Neutrophil (primary cell): ENCODE results near the gene WDR64.
"Not testable (repeated sequence)": the region's sequence is repeated elsewhere in the genome, so short reads cannot be mapped to it uniquely, and the experiment has no call there.

Source experiments
- H3K27ac ChIP-seq: fragments of 200-600 bp; sonication (generic); 2 replicates; pipeline ENCODE4 v1.5.1; 2016; ENCODE audit warnings: mild to moderate bottlenecking, moderate library complexity
- H3K27me3 ChIP-seq: fragments of 200-600 bp; sonication (generic); 2 replicates; pipeline ENCODE4 v1.6.0; 2016; ENCODE audit warnings: mild to moderate bottlenecking
- H3K36me3 ChIP-seq: fragments of 200-600 bp; sonication (generic); 2 replicates; pipeline ENCODE4 v1.5.1; 2017
- H3K4me1 ChIP-seq, 2 experiments: fragments of 200-600 bp in 1 of 2; sonication (generic) in 1 of 2; 1 replicate in 1 of 2; 2 replicates in 1 of 2; pipeline versions ENCODE4 v1.5.1 to v1.6.1; 2013 to 2016; ENCODE audit warnings: low read depth in 1 of 2, low read length in 1 of 2, mild to moderate bottlenecking in 1 of 2, moderate library complexity in 1 of 2; ENCODE audit not compliant: control insufficient read depth in 1 of 2, insufficient read depth in 1 of 2
- H3K4me3 ChIP-seq, 2 experiments: fragments of 200-600 bp in 1 of 2; sonication (generic) in 1 of 2; 1 replicate in 1 of 2; 2 replicates in 1 of 2; pipeline ENCODE4 v1.5.1; 2013 to 2016; ENCODE audit warnings: low read depth in 1 of 2, low read length in 1 of 2, mild to moderate bottlenecking in 1 of 2, moderate library complexity in 1 of 2
- H3K9me3 ChIP-seq: fragments of 200-600 bp; sonication (generic); 2 replicates; pipeline ENCODE4 v1.5.1; 2016
- TF ChIP-seq, protein P1 (sequence below): fragments of 200-600 bp; sonication (generic); IDR thresholded peaks from 2 replicates; pipeline ENCODE4 v1.5.1; 2016; ENCODE audit warnings: antibody characterized with exemption

WDR64 gene

DNA sequence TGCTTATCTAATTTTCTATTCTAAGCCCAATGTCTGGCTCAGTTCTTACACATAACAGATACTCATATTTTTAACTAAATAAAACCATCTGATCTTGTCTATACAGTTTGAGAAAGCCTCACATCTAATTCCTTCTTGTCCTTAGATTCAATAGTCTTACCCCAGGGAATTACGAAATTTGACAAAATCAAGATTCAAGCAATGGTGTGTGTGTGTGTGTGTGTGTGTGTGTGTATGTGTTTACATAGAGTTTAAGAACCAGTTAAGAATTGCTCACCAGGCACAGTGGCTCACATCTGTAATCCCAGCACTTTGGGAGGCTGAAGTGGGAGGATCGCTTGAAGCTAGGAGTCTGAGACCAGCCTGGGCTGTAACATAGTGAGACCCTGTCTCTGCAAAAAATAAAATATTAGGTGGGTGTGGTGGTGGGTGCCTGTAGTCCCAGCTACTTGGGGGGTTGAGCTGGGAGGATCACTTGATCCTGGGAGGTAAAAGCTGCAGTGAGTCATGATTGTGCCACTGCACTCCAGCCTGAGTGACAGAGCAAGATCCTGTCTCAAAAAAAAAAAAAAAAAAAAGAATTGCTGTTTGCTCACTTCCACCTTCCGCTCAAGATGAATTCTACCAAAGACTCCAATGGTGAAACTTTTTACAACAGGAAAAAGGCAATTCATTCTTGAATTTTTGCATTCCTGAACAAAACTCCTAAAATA, 6.2 kb downstream of the WDR64 start:
- no peaks in the 10 kb centered on the region for H3K4me1 ChIP-seq
- TF ChIP-seq, protein P1, sequence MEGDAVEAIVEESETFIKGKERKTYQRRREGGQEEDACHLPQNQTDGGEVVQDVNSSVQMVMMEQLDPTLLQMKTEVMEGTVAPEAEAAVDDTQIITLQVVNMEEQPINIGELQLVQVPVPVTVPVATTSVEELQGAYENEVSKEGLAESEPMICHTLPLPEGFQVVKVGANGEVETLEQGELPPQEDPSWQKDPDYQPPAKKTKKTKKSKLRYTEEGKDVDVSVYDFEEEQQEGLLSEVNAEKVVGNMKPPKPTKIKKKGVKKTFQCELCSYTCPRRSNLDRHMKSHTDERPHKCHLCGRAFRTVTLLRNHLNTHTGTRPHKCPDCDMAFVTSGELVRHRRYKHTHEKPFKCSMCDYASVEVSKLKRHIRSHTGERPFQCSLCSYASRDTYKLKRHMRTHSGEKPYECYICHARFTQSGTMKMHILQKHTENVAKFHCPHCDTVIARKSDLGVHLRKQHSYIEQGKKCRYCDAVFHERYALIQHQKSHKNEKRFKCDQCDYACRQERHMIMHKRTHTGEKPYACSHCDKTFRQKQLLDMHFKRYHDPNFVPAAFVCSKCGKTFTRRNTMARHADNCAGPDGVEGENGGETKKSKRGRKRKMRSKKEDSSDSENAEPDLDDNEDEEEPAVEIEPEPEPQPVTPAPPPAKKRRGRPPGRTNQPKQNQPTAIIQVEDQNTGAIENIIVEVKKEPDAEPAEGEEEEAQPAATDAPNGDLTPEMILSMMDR, result no peak
- no peaks in the 10 kb centered on the region for H3K27me3 ChIP-seq
- no peak overlapping the region for H3K27ac ChIP-seq
- H3K36me3 ChIP-seq, result no peaks in the 10 kb centered on the region
- no peak overlapping the region for H3K4me3 ChIP-seq
- no peaks in the 10 kb centered on the region for H3K9me3 ChIP-seq

DNA sequence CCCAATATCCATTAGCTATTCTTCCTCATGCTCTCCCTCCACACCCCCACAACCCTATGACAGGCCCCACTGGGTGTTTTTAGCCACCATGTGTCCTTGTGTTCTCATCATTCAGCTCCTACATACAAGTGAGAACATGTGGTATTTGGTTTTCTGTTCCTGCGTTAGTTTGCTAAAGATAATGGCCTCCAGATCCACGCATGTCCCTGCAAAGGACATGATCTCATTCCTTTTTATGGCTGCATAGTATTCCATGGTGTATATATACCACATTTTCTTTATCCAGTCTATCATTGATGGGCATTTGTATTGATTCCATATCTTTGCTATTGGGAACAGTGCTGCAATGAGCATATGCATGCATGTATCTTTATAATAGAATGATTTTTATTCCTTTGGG, 6.9 kb downstream of the WDR64 start:
- H3K36me3 ChIP-seq, H3K27me3 ChIP-seq, H3K4me3 ChIP-seq, H3K4me1 ChIP-seq, H3K9me3 ChIP-seq, H3K27ac ChIP-seq: not testable (repeated sequence)

DNA sequence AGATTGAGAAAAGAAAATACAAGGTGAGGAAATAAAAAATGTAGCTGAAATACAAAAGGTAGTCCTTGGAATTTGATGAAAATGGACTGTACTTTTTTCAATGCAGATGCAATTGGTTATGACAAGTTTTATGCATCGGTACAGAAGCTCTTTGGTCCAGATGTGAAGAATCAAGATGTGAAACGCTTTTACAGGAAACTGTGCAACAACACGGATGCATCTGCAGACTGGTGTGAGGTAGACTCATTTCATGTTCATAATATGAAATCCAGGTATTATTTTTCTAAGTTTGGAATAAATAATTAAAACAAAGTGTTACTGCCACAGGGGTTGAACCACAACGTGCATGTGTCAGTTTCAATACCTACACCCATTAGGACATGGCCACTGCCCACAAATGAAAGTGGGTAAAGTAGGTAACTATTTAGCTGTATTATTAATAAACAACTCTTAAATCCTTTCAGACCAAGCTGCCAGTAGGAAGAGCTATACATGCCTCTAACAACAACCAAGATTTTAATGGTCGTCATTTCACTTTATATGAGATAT, 8.4 kb downstream of the WDR64 start:
- Histone ChIP-seq H3K27me3 (no peaks in the 10 kb centered on the region), H3K36me3 (no peaks in the 10 kb centered on the region), H3K9me3 (no peaks in the 10 kb centered on the region), H3K4me1 (no peaks in the 10 kb centered on the region), H3K4me3 (no peak overlapping the region), H3K27ac (no peak overlapping the region)
- TF ChIP-seq, protein P1, result no peak

- no peaks in the 10 kb centered on the region for H3K36me3 ChIP-seq
- TF ChIP-seq, protein P1, result no peak
Observed at GRCh38 chr1:241666419-241666818, 14.3 kb downstream of the WDR64 start.

DNA sequence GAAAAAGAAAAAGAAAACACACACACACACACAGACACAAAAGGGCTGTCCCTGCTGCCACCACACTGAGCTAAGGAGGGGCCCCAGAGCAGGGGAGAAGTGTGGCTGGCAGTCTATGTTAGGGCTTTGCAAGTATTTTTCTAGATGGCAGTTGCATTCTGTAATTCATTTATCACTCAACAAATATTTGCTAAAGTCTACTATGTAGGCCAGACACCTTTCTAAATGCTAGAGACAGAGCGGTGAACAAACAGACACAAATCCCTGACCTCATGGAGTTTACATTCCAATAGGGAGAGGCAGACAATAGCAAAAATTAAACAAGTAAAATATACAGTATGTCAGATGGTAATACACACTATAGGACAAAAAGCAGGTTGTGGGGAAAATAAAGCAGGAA, 20.2 kb downstream of the WDR64 start:
- TF ChIP-seq, protein P1, result no peak
- Histone ChIP-seq H3K27me3 (no peaks in the 10 kb centered on the region), H3K4me1 (no peaks in the 10 kb centered on the region), H3K9me3 (no peaks in the 10 kb centered on the region), H3K27ac (no peak overlapping the region), H3K36me3 (no peaks in the 10 kb centered on the region), H3K4me3 (no peak overlapping the region)

More at GRCh38 chr1:241666419-241666818, 14.3 kb downstream of the WDR64 start:
- Histone ChIP-seq H3K4me3 (no peak overlapping the region), H3K9me3 (no peaks in the 10 kb centered on the region), H3K27me3 (no peaks in the 10 kb centered on the region), H3K27ac (no peak overlapping the region), H3K4me1 (no peaks in the 10 kb centered on the region)

DNA sequence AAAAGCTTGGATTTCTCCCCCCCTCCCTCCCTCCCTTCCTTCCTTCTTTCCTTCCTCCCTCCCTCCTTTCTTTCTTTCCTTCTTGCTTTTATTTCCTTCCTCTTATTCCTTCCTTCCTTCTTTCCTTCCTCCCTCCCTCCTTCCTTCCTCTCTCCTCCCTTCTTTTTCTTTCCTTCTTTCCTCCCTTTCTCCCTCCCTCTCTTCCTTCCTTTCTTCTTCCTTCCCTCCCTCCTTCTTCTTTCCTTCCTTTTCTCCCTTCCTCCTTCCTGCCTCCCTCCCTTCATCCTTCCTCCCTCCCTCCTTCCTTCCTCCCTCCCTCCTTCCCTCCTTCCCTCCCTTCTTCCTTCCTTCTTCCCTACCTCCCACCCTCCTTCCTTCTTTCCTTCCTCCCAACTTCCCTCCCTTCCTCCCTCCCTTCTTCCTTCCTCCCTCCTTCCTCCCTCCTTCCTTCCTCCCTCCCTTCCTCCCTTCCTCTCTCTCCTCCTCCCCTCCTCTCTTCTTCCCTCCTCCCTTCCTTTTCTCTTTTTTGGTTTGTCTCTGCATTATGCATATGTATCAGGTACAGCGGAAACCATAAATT, 22.8 kb downstream of the WDR64 start:
- Histone ChIP-seq H3K4me3 (no peak overlapping the region), H3K27ac (no peak overlapping the region)
- TF ChIP-seq, protein P1, result no peak

More for the DNA sequence above, 22.8 kb downstream of the WDR64 start:
- no peaks in the 10 kb centered on the region for H3K36me3 ChIP-seq
- H3K4me1 ChIP-seq, result no peaks in the 10 kb centered on the region
- H3K27me3 ChIP-seq, result no peaks in the 10 kb centered on the region
- no peaks in the 10 kb centered on the region for H3K9me3 ChIP-seq
